ENCODE data around the gene CEACAM19. TPM values are rescaled to one million over a fixed set of nuclear protein-coding genes. Genes with fewer than 3 reads are reported as not detected.
"Not testable (repeated sequence)": the region's sequence is repeated elsewhere in the genome, so short reads cannot be mapped to it uniquely, and the experiment has no call there.

CEACAM19 gene
- total RNA-seq, 1 donor from 2014 or later: 0.37 TPM

DNA sequence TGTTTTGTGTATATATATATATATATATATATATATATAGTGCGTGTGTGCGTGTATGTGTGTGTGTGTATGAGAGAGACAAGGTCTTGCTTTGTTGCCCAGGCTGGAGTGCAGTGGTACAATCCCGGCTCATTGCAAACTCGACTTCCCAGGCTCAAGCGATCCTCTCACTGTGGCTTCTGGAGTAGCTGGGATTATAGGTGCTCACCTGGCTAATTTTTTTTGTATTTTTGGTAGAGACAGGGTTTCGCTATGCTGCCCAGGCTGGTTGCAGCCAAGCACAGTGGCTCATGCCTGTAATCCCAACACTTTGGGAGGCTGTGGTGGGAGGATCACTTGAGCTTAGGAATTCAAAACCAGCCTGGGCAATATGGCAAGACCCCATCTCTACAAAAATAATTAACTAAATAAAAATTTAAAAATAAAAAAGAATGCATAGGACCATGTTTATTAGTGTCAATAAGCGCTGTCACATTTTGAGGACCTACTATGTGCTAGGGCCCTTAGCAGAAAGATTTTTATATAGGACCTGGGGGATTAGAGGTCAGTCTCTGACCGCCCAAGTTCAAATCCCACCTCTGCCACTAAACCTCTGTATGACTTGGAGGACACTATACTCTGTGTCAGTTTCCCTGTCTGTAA is 25.8 kb upstream of the CEACAM19 start:
- intact Hi-C loops (cut with micrococcal nuclease): no loop called here

DNA sequence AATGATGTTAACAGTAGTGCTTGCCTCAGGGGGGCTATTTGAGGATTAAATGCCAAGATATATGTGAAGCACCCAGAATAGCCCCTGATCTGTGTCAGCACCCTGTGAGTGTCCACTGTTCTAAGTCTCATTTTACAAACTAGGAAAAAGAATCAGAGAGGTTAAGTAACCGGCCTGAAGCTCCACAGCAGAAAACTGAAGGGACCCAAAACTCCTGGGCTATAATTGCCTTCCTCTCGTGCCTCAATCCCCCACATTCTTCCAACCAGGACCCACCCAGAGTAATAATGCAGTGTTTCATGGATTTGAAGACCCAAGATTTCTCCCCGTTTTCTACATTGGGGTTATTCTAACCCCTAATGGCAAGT is 25.2 kb upstream of the CEACAM19 start:
- intact Hi-C loops (cut with micrococcal nuclease): no loop called here

DNA sequence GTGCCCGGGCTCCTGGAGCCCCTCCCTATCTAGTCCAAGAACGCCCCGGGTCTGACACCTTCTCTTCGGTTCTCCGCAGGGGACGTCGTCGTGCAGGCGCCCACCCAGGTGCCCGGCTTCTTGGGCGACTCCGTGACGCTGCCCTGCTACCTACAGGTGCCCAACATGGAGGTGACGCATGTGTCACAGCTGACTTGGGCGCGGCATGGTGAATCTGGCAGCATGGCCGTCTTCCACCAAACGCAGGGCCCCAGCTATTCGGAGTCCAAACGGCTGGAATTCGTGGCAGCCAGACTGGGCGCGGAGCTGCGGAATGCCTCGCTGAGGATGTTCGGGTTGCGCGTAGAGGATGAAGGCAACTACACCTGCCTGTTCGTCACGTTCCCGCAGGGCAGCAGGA is 24.1 kb upstream of the CEACAM19 start:
- intact Hi-C loops (cut with micrococcal nuclease): no loop called here

DNA sequence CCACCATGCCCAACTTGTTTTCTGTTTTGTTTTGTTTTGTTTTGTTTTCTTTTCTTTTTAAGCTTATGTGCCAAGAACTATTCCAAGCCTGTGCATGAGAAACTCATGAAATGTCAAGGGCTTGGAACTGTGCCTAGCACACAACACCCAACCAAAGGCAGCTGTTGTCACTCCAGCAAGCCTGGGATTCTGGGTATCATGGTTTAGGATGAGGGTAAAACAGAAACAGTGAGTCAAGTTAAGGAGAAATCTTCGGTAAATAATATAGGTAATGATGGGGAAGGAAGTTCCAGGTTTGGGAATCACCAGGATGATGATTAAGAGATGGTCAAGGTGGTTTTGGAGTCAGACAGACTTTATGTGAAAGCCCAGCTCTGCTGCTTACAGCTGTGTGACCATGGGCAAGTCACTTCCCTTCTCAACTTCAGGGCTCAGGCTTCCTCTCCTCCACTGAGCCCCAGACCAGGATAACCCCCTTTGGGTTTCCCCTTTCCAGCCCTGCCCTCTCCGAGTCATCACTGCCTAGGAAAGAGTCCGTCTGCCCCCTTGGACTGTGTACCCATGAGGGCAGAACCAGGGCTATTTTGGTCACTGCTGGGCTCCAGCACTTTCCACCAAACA is 22.5 kb upstream of the CEACAM19 start:
- intact Hi-C loops (cut with micrococcal nuclease): no loop called here

DNA sequence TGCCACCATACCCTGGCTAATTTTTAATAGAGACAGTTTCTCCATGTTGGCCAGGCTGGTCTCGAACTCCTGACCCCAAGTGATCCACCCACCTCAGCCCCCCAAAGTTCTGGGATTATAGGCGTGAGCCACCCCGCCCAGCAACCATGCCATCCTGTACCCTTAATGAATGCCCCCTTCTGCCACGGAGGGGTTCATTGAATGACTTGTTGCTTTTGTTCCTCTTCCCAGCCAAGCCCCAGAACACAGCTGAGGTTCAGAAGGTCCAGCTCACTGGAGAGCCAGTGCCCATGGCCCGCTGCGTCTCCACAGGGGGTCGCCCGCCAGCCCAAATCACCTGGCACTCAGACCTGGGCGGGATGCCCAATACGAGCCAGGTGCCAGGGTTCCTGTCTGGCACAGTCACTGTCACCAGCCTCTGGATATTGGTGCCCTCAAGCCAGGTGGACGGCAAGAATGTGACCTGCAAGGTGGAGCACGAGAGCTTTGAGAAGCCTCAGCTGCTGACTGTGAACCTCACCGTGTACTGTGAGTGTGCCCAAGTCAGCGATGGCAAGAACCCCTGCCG is 21.6 kb upstream of the CEACAM19 start:
- intact Hi-C loops (cut with micrococcal nuclease): no loop called here

DNA sequence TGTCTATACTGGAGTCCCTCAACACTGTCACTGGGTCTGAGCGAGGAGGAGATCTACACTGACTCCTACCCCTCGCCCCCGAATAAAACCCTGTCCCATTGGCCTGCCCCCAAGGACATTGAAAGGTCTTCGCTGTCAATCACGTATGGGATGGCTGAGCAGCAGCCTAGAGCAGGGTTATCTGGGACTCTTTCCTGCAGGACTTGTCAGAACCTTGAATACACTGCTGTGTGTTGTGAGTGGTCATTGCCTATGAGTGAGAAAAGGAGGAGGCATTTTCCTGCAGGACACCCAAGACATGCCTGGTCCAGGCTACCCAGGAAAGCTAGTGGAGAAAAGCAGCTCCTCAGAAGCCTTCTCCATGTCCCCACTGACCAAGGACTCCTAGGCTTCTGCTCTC is 17.9 kb upstream of the CEACAM19 start:
- intact Hi-C loops (cut with micrococcal nuclease): no loop called here

DNA sequence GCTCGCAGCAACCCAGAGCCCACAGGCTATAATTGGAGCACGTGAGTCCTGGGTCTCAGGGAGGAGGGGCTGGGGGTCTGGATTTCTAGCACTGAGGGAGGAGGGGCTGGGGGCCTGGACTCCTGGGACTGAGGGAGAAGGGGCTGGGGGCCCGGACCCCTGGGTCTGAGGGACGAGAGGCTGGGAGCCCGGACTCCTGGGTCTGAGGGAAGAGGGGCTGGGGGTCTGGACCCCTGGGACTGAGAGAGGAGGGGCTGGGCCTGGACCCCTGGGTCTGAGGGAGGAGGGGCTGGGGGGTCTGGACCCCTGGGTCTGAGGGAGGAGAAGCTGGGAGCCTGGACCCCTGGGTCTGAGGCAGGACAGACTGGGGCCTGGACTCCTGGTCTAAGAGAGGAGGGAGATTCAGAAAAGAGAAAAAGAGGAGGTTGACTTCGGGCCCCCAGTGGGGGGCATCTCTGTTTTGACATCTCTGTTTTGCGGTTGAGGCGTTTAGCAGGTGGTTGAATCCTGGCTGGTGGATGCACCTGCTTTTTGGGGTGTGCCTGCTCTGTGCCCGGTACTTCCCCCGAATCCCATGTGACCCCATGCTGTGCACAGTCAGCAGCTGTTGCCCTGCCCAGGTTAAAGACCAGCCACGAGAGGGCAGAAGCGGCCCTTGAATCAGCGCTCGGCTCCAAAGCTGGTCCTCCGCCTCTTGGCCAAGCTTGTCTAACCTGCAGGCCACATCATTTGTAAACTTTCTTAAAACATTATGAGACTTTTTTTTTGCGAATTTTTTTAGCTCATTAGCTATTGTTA is 17.1 kb upstream of the CEACAM19 start:
- intact Hi-C loops (cut with micrococcal nuclease): loop anchor here (1.0 kb wide), 4 partner anchors 38 to 191 kb away; no protein-coding TSS in a partner anchor

DNA sequence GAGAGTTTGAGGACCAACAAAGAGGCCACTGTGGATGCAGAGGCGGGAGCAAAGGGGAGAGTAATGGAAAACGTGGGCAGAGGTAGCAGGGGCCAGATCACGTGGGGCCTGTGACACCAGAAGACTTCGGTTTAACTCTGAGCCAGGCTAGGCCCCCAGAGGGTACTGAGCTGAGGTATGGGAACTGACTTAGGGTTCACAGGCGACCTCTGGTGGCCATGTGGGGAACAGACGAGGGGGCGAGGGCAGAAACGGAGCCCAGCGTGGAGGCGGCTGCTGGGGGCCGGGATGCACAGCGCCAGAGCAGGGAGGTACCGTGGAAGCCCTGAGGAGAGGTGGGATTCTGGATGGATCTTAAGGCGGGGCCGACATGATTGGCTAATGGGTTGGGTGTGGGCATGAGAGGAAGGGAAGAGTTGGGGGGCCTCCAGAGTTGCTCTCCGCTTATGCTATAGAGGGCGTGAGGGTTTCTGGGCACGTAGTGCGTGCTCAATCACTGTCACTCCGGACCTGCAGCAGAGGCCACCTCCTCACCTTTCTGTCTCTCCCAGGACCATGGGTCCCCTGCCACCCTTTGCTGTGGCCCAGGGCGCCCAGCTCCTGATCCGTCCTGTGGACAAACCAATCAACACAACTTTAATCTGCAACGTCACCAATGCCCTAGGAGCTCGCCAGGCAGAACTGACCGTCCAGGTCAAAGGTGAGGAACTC is 13.9 kb upstream of the CEACAM19 start:
- intact Hi-C loops (cut with micrococcal nuclease): loop anchor here (1.0 kb wide), 2 partner anchors 32 to 86 kb away; no protein-coding TSS in a partner anchor

DNA sequence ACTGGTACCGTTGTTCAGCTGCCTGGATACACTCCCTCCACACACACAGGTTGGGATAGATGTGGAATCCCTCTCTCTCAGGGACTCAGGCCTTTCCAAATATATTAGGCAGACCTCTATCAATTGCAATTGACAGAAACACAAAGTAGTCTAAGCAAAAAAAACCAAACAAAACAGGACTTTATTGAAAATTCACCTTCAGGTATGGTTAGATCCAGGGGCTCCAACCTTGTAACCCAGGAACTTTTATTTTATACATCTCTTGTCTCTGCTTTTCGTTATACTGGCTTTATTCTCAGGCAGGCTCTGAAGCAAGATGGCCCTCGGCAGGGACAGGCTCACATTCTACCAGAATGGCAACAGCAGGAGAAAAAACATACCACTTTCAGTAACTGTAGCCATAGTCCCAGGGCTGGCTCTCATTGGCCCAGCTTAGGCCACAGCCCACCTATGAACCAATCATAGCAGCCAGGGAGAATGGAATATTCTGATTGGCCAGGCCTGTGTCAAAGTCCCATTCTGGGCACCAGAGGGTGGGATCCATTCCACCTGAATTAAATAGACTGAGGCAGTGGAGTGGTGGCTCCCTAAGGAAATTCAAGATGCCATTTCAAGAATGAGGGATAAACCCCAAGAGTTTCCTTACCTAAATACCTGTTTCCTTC is 13.1 kb upstream of the CEACAM19 start:
- intact Hi-C loops (cut with micrococcal nuclease): no loop called here

DNA sequence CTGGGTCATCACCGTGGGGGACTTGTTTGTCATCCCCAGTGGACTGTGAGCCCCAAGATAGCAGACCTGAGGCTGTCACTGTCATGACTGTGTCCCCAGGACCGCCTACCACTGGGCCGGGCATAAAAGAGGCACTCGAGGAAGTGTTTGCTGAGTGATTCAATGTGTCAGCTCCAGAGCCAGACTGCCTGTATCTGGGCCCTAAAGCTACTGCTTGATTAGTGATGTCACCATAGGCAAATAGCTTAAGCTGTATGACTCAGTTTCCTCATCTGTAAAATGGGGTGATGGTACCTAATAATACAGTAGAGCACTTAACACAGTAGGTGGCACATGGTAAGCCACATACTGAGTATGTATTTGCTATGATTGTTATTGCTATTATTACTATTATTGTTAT is 11.2 kb upstream of the CEACAM19 start:
- intact Hi-C loops (cut with micrococcal nuclease): no loop called here

DNA sequence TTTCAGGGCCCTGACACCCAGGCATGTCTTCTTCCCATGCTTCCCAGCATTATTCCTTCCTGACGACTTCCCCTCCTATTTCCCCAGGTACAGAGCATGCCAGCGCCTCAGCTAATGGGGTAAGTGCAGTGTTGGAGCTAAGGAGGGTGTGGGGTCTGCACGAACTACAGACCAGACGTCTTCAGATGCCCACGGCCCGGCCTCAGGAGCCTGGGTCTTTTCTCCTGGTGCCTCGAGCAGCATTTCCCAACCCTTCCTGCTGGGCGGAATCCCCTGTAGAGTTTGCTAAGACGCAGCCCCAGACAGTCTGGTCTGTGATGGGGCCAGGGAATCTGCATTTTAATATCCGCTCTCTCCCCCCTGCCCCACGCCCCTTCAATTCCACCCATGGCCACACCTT is 10.1 kb upstream of the CEACAM19 start:
- intact Hi-C loops (cut with micrococcal nuclease): no loop called here

DNA sequence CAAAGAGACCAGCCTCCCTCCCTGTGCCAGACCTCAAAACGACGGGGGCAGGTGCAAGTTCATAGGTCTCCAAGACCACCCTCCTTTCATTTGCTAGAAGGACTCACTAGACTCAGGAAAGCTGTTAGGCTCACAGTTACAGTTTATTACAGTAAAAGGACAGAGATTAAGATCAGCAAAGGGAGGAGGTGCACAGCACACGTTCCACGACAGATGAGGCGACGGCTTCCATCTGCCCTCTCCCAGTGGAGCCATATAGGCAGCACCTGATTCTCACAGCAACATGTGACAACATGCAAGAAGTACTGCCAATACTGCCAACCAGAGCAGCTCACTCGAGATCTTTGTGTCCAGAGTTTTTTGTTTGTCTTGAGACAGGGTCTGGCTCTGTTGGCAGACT is 9.4 kb upstream of the CEACAM19 start:
- intact Hi-C loops (cut with micrococcal nuclease): no loop called here

DNA sequence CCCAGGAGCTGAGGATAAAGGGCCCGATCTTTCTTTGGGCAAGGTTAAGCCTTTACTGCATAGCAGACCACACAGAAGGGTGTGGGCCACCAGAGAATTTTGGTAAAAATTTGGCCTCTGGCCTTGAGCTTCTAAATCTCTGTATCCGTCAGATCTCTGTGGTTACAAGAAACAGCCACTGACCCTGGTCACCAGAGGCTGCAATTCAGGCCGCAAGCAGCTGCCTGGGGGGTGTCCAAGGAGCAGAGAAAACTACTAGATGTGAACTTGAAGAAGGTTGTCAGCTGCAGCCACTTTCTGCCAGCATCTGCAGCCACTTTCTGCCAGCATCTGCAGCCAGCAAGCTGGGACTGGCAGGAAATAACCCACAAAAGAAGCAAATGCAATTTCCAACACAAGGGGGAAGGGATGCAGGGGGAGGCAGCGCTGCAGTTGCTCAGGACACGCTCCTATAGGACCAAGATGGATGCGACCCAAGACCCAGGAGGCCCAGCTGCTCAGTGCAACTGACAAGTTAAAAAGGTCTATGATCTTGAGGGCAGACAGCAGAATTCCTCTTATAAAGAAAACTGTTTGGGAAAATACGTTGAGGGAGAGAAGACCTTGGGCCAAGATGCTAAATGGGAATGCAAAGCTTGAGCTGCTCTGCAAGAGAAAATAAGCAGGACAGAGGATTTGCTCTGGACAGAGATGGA is 8.4 kb upstream of the CEACAM19 start:
- intact Hi-C loops (cut with micrococcal nuclease): no loop called here

DNA sequence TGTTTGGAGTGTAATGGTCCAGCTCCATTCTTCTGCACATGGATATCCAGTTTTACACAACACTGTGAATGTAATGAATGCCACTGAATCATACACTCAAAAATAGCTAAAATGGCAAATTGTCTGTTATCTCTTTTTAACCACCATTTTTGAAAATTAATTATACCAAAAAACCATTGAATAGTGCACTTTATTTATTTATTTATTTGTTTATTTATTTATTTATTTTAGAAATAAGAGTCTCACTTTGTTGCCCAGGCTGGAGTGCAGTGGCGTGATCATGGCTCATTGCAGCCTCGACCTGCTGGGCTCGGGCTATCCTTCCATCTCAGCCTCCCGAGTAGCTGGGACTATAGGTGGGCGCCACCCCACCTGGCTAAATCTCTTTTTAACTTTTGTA is 7.3 kb upstream of the CEACAM19 start:
- intact Hi-C loops (cut with micrococcal nuclease): no loop called here

DNA sequence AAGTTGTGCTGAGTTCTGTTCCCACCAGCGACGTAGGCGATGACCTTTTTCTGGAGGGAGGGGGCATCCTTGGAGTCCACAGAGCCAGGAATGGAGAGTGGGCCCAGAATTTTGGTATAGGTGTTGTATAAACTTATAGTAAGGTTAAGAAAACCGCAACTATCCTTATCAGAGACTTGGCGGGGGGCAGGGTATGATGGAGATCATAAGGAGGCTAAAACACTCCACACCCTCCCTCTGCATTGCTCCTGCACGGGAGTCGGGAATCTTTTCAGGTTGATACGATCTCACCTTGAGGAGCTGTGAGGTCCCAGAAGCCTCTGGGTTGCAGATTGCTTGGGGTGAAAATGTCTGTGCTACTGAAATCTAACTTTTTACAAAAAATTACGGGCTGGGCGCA is 6.3 kb upstream of the CEACAM19 start:
- intact Hi-C loops (cut with micrococcal nuclease): no loop called here

DNA sequence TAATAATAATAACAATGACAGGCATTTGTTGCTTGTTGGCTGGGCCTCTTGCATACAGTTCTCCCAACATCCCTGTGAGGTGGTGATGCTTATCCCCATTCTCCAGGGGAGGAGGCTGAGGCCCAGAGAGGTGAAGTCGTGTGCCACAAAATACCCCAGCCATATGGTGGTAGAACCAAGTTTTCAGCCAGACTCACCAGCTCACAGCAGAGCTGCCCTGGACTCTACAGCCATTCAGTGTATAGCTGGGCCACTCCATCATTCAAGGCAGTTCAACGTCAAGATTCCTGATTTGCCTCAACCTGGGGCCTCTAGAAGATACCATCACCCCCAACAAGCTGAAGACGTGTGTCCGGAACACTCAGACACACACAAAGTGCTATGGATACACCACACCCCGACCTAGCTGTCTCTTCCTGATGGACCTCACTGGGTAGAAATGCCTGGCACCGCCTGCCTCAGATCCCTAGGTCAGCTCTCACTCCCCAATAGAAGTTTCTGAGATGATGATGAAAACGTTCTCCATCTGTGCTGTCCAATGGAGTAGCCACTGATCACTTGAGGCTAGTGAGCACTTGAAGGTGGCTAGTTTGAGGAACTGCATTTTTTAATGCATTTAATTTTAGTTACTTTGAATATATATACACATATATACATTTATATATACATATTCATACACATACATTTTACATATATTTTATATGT is 4.3 kb upstream of the CEACAM19 start:
- intact Hi-C loops (cut with micrococcal nuclease): no loop called here

DNA sequence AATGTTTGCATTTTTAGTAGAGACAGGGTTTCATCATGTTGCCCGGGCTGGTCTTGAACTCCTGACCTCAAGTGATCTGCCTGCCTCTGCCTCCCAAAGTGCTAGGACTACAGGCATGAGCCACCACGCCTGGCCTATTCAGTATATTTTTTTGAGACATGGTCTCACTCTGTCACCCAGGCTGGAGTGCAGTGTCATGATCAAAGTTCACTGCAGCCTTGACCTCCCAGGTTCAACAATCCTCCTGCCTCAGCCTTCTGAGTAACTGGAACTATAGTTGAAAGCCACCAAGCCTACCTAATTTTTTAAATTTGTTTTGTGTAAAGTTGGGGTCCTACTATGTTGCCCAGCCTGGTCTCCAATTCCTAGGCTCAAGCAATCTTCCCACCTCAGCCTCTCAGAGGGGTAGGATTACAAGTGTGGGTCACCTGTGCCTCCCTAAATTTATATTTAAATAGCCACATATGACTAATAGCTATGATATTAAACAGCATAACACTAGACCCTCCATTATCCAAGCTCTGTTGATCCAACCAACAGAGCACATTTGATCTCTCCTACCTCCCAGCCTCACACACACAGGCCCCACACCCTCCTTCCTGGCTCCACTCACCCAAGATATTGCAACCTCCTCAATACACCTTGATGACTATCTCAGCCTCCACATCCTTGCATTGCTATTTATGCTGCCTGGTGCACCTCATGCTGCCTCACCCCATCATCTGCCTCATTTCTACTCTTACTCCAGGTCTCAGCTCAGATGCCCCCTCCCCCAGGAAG is 2.1 kb upstream of the CEACAM19 start:
- intact Hi-C loops (cut with micrococcal nuclease): no loop called here

DNA sequence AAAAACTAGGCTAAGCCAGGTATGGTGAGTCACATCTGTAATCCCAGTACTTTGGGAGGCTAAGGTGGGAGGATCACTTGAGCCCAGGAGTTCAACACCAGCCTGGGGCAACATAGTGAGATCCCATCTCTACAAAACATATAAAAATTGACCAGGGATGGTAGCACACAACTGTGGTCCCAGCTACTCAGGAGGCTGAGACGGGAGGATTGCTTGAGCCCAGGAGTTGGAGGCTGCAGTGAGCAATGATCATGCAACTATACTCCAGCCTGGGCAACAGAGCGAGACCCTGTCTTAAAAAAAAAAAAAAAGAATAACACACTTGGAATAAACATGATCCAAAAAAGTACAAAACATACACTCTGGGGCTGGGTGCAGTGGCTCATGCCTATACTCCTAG is 1.3 kb upstream of the CEACAM19 start:
- intact Hi-C loops (cut with micrococcal nuclease): not testable (repeated sequence)

DNA sequence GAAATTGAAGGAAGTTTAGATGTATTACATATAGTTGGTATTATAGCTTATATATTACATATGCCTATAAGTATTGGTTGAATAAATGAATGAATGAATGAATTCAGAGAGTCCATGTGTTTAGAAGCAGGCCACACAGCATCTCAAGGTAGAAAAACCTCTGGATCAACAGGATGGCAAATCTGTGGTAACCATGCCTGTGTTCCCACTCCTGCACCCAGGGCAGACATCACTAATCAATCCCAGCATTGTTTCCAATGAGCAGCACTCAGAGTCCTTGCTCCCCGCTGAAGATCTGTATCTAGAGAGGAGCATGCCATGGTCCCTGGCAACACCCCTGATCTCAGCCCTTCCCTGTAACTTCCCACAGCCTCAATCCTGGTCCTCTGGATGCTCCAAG is 944 bp downstream of the CEACAM19 start:
- intact Hi-C loops (cut with micrococcal nuclease): no loop called here

All from T-helper 1 cell treated with Interleukin-12 subunit alpha and Interleukin-12 subunit beta and Interleukin-4 antibody, amounts not matched to agents 30 ng/mL and 1 ng/mL, for 36 hours (primary cell).